ENCODE results near the gene YIF1A. TPM values are rescaled to one million over a fixed set of nuclear protein-coding genes. Genes with fewer than 3 reads are reported as not detected.
"Not testable (repeated sequence)": the region's sequence is repeated elsewhere in the genome, so short reads cannot be mapped to it uniquely, and the experiment has no call there.

Gene YIF1A
- total RNA-seq, 1 donor from 2014 or later, result 53.5 TPM

DNA sequence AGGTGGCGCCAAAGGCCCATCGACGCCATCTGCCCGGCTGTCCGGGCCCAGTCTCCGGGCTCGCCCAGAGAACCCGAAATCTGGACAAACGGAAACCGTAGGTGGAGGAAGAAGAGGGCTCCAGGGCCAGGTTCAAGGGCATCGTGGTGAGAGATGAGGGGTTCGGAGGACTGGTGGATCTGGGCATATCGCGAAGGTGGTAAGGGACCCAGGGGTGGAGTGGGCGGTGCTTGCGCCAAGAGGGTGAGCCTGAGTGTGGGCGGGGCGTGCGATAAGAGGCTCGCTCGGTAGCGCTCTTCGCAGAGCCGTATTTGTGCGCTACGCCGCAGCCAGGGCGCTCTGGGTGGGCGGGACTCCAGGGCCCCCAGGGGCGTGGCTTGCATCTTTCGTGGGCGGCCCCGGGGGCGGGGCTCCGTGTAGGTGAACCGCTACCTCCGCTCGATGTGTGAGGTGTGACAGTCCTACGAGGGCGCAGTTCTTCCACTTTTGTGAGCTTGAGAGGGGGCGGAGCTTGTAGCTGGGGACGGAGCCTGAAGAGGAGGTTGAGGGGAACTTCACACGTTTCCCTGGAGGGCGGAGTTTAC, 23.1 kb upstream of the YIF1A start:
- peak; percentile 94 for DNase-seq

DNA sequence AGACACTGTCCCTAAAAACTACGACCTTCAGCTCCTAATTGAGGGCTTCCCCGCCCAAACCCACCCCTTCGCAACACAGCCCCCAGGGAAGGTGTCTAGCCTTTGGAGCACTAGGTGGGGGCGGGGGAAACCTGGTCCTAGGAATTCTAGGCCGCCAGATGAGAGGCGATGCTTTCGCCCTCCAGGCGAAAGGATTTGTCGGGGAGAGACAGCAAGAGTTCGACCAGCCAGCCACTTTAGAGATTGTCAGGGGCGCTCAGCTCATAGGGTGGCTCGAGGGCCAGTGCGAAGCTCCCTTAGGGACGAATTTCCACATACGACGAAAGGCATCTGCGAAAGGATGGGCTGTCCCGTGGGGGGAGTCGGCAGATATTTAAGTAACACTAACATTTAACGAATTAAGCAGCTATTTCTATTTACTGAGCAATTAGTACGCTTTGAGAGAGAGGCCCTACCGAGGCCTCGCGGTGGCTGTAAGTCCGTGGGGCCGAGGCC, 22.6 kb upstream of the YIF1A start:
- no peak for DNase-seq

DNA sequence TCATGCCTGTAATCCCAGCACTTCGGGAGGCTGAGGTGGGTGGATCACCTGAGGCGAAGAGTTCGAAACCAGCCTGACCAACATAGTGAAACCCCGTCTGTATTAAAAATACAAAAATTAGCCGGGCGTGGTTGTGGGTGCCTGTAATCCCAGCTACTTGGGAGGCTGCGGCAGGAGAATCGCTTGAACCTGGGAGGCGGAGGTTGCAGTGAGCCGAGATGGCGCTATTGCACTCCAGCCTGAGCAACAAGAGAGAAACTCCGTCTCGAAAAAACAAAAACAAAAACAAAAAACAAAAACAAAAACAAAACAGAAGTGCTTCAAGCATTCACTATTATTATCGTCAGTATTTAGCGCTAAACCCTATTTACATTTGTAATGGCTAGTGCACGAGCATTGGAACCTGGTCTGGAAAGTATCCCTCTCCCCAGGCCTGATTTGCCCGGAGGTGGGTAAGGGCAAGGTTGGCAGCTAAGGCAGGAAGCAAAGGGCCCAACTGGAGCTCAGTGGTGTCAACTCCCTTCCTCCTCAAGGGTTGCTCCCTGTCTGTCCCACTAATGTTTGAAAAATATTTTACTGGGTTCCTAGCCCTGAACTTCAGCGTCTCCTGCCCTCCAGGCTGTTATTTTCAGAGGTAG, 22.0 kb upstream of the YIF1A start:
- not testable (repeated sequence) for DNase-seq

DNA sequence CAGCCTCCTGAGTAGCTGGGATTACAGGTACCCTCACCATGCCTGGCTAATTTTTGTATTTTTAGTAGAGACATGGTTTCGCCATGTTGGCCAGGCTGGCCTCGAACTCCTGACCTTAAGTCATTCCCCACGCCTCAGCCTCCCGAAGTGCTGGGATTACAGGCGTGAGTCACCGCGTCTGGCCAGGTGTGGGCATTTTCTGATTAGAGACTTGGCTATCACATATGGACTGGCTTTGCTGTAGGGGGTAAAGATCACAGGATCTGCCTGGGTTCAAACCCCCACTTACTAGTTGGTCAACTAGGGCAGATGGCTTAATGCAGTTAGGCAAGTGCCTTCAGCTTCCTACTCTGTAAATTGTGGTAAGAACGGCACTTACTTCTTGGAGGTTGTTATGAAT, 21.4 kb upstream of the YIF1A start:
- DNase-seq, result no peak

DNA sequence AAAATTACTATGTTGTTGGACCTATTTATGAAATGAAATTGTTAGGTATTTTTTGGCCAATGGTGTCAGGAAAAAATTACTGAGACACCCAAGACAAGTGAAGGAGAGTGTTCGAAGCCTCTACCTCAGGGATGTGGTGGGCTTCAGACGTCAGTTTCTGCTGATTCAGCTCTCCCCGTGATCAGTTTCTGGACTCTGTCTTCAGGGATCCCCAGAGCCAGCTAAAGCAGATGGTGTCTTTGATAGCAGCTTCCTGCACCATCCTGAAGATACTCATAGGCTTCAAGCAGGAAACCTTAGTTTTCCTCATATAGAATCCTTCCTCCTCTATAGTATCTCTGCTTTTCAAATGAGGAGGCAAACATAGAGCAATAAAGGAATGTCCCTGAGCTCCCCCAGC, 20.5 kb upstream of the YIF1A start:
- no peak for DNase-seq

DNA sequence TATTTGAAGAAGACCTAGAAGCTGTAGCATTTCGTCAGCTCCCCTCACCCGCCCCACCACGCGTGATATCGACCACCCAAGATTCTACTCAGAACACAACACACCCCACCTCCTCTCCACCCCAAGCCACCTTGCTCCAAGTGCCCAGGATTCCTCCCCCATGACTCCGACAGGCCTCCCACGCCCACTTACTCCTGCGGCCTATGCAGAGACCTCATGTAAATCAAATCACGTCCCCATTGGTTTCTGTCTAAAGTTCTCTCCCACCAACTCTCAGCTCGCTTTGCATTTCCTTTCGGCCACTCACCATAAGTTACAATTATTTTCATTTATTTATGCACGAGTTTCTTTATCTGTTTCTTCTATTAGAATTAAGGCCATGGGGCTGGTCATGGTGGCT, 13.7 kb upstream of the YIF1A start:
- DNase-seq, result no peak

DNA sequence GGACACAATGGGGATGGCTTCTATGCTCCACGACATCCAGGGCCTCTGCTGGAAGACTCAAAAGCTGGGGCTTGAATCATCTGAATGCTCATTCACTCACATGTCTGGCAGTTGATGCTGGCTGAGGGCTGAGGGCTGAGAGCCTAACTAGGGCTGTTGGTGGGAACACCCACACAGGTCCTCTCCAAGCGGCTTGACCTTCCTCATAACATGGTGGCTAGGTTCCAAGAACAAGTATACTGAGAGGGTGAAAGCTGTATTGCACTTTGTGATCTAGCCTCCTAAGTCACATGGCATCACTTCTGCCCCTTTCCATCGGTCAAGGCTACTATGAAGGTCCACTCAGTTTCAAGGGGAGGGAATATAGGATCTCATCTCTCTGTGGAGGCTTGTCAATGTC, 10.2 kb upstream of the YIF1A start:
- no peak for DNase-seq

DNA sequence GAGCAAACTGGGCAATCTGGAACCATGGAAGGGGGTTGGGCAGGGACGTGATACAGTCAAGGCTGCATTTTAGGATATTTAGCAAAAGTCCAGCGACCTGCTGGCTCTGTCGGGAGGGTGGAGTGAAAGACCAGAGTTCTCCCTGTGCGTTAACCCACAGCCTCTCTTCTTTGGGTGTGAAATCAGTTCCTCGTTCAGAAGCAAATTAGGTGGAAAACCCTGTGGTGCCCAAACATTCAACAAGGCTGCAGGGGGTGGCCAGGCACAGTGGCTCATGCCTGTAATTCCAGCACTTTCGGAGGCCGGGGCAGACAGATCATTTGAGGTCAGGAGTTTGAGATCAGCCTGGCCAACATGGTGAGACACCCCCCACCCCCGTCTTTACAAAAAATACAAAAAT, 8.7 kb upstream of the YIF1A start:
- DNase-seq, result no peak

DNA sequence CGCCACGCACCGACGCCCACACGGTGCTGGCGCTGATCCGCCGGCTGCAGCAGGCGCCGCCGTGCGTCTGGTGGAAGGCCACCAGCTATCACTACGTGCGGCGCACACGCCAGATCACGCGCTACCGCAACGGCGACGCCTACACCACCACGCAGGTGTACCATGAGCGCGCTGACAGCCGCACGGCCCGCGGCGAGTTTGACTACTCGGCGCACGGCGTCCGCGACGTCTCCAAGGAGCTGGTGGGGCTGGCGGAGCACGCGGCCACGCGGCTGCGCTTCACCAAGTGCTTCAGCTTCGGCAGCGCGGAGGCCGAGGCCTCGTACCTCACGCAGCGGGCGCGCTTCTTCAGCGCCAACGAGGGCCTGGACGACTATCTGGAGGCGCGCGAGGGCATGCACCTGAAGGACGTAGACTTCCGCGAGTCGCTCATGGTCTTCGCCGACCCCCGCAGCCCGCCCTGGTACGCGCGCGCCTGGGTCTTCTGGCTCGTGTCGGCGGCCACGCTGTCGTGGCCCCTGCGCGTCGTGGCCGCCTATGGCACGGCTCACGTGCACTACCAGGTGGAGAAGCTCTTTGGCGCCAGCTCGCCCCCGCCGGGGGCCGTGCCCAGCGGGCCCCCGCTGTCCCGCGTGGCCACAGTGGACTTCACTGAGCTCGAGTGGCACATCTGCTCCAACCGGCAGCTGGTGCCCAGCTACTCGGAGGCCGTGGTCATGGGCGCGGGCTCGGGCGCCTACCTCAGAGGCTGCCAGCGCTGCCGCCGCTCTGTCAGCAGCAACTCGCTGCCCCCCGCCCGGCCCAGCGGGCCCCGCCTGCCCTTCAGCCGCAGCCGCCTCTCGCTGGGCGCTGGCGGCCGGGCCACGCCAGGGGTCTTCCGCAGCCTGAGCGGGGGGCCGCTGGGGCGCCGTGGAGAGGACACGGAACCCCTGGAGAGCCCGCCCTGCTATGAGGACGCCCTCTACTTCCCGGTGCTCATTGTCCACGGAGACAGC, 6.0 kb upstream of the YIF1A start:
- DNase-seq, result no peak

DNA sequence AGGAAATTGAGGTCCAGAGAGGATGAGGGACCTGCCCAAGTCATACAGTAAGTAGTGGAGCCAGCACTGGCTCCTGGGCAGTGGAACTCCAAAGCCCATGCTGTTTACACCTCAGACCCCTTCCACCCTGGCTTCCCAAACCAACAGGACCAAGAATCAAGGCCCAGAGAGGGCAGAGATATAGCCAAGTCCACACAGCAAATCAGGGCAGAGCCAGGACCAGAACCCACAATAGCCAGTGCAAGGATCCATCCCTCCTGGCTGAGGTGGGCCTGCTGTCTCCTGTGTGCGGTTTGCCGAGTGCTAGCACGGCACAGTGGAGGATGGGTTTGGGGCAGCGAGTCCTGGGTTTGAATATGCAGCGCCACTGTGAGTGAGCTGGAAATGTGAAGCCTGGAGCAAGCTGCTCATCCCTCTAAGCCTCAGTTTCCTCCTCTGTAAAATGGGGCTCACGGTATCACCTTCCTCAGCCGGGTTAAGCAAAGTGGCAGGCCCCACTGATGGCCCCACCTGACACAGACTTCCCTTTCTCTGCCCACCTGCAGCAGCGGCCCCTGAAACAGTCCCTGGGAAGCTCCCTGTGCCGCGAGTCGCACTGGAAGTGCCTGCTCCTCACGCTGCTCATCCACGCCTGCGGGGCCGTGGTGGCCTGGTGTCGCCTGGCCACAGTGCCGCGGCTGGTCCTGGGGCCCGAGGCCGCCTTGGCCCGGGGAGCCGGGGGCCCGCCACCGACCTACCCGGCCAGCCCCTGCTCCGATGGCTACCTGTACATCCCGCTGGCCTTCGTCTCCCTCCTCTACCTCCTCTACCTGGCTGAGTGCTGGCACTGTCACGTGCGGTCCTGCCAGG, 5.1 kb upstream of the YIF1A start:
- no peak for DNase-seq

DNA sequence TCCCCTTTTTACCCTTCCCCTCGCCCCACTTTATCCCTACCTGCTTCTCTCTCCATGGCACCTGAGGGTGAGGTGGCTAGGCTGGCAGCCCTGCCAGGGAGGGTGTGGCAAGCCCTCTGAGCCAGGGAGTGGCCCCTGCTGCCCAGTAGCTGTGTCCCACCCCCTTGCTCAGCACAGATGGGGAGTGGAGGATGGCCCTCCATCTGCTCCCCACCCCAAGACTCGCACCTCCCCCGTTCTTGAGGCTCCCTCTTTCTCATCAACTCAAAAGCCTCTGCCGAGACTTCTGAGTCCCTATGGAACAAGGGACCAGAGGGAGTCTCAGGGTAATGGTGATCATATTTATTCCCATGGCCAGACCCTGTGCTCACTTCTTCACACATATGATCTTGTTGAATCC, 4.4 kb upstream of the YIF1A start:
- DNase-seq, result no peak

DNA sequence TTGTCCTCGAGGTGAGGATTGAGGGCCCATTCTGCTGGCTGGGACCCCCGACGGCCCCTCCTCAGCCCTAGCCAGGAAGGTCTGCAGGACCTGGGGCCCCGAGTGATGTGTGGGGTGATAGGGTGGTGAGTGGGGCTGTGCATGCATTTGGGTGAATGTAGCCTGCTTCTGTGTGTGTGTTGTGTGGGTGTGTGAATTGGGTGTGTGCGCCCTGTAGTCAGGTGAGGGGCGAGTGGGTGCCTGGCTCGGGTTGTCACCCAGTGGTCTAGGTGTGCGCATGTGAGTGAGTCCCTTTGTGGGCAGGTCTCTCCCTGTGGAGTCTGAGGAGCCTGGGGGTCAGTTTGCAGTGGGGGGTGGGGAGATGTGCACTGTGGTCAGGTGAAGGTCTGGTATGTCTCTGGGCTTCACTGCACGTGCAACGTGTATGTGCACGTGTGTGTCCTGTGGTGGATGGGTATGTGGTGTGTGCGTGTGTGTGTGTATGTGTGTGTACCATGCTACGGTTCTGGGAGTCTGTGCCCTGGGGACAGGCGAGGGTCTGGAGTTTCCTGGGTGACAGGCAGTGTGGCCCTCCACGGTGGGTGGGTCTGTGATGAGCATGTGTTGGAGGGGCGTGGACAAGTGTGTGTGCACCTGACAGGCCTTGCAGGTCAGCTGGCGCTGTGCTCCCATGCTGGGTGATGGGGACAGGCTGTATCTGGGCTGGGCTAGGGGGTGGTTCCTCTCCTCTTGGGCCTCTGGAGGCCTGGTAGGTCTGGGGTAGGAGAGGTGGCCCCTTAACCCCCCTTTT, 3.8 kb upstream of the YIF1A start:
- no peak for DNase-seq

DNA sequence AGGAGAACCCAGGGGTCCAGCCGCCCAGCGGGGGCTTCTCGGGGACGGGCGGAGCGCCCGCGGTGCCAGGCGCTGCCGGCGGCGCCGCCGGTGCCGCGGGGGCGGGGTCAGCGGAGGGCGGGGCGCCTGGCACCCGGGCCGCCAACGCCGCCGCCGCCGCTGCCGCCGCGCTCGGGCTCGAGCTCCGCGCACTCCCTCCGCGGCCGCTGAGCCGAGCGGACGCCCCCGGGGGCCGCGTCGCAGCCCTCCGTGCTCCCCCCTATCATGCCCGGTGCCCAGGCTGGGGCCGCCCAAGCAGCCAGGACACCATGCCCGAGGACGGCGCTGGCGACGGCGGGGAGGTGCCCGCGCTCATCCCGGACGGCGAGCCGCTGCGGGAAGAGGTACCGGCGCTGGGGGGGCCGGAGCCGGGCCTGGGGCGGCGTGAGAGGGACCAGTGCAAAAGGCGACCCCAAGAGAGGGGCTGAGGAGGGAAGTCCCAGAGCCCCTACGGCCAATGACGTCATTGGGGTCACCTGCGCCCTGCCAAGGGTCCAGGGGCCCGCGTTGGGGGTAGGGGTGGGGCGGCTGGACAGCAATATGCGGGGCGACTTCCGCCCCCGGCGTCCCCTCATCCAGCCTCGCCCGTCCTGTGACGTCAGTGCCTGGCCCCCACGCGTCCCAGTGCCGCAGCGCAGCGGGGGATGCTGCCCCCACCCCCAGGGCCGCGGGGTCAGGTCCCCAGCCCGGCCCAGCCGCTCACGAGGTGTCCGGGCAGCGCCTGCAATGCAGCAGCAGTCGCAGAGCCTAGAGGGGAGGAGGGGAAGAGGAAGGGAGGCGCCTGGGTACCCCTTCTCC, 3.0 kb upstream of the YIF1A start, which contains the start of gene TMEM151A:
TMEM151A (plus strand) TSS at position 189 of the 837 bp plus-strand sequence; CDS start at position 309, 120 bp downstream.
- no peak for DNase-seq

DNA sequence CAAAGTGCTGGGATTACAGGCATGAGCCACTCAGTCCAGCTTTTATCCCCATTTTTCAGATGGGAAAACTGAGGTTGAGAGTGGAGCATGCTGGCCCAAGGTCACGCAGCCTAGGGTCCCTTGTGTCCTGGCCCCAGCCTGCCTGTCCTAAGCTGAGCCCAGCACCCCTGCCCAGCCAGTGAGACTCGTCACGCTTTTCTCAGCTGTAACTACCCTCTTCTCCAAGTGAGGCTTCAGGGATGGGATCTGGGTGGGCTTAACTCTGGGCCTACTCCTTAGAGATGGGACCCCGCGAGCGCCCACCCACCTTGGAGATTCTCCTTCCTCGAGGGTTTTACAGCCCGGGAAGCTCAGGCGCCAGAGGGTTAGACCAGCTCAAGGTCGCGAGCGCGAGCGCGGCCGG, 2.4 kb upstream of the YIF1A start:
- no peak for DNase-seq

DNA sequence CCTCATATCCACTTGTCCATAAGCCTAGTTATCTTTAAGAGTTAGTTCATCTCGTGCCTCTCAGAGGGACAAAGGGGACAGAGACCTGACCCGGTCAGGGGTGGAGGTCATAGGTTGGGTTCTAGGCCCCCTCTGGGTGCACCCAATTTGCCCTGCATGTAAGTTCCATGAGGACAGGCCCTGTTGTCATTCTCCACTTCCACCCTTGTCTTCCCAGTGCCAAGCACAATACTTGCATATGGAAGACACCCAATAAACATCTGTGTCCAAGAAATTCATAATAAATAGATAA, 1.3 kb upstream of the YIF1A start:
- DNase-seq, result no peak

DNA sequence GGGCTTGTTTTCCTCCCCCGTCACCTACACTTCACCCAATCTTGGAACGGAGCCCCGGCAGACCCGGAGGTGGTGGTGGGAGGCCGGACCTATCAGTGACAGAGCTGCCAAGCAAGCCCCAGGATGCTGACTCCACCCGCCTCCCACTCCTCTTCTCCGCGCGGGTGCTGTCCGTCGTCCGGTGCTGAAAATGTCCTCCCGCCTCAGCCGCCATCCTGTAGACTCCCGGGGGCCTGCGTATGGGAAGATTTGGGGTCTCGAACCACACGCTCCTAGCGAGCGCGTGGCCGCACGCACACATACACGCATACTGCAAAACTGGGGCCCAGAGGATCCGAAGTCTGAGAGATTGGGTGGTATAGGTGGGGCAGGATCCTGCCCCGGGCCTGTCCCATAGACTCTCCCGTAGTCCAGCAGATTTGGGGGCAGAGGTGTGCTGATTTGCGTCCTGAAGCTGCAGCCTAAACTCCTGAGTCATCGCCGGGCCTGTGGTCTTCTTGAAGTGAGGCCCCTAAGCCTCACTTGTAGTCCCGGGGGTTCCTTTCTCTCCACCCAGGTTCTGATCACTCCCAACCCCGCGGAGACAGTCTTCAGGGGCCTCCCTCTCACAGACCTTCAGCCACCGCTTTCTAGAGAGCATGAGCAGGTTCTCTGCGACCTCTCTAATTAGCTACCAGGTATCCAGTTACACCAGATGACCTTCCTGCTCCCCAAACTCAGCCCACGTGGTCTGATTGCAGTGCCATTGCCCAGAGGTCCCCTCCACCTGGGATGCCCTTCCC, 796 bp upstream of the YIF1A start:
- peak; percentile 92 for DNase-seq

DNA sequence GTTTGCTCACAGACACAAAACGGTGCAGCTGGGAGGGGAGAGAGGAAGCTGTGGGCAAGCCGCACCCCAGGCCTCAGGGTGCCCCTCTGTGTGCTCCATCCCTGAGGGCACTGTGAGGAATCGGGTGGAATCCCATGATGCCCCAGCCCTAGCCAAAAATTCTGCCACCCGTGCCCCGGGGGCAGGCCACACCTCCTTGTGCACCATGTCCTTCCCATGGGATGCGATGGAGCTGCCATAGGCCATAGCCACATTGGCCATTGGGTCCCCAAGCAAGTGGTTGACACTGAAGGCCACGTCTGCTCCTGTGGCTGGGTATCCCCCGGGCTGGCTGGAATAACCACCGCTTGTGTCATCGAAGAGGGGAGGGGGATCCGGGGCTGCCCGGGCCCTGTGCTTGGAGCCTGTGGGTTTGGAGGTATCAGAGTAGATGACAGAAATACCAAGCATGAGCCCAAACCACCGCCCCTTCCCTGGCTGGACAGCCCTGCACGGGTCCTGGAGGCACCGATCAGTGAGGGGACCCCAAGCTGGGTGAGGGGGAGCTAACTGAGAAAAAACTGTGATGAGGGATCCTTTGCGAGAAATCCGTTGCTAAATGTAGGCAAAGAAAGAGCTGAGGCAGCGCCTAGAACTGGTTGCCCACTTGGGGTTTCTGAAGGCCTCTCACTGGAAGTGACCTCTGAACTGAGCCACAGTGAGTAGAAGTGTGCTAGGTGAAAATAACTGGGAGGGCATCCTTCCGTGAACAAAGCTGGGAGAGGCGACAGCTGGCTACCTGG, 863 bp downstream of the YIF1A start:
- DNase-seq, result no peak

DNA sequence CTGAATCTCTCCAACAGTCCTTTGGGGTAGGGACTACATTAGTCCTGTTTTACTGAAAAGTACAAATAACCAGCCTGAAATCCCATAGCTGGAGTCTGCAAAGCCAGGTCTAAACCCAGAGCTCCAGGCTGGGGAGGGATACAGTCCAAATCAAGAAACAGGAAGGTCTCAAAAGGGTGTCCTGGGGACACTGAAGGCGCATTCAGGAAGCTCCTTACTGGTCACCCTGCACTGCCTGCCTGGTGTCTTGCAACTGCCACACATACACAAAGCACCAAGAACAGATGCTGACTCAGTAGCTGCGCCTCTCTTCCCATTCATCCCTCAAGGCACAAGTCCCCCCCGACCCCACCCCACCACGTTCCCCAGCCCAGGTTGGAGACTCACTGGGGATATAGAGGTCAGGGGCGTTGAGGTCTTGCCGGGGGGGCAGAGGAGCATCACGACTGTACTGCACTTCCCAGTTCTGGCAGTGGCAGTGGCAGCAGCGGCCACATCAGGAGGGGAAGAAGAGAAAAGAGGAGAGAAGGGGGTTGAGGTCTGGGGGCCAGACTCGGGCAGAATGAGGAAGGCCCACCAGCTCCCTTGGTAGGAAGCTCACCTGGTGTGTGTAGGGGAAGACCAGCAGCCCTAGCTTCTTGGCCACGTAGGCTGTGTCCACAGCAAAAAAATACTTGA, 1.6 kb downstream of the YIF1A start:
- no peak for DNase-seq

All from tongue (tissue), 2 donors.